GM23338 (cell line): Measurements from ENCODE around the gene PTTG1IP.

Experiments used
- CREB1 ChIP-seq: fragments of 250-450 bp; sonication (Bioruptor Pico); IDR thresholded peaks from 2 replicates; pipeline ENCODE4 v1.5.0; 2020; ENCODE audit warnings: low read depth, mild to moderate bottlenecking, moderate library complexity
- CTCF ChIP-seq, 2 experiments: fragments of 200-600 bp in 1 of 2; sonication (generic) in 1 of 2; conservative IDR thresholded peaks; 2 replicates each; pipeline versions ENCODE4 v1.5.1 to v1.6.1; 2016 to 2017; ENCODE audit warnings: antibody characterized with exemption in 2 of 2, low read depth in 2 of 2, mild to moderate bottlenecking in 2 of 2, moderate library complexity in 1 of 2
- EZH2 ChIP-seq: fragments of 200-600 bp; sonication (generic); IDR thresholded peaks from one replicate; pipeline ENCODE4 v1.8.0; 2017; ENCODE audit warnings: antibody characterized with exemption, mild to moderate bottlenecking, low read depth; ENCODE audit not compliant: unreplicated experiment
- EZH2phosphoT487 ChIP-seq: fragments of 200-600 bp; sonication (generic); IDR thresholded peaks from one replicate; pipeline ENCODE4 v1.8.1; 2018; ENCODE audit warnings: antibody characterized with exemption; ENCODE audit not compliant: unreplicated experiment
- JUNB ChIP-seq: IDR thresholded peaks from one replicate; pipeline ENCODE4 v1.6.1; 2016; ENCODE audit warnings: antibody characterized with exemption; ENCODE audit not compliant: unreplicated experiment
- POLR2AphosphoS5 ChIP-seq: IDR thresholded peaks from 2 replicates; pipeline ENCODE4 v1.6.1; 2016; ENCODE audit warnings: antibody characterized with exemption, low read depth
- REST ChIP-seq: IDR thresholded peaks from one replicate; pipeline ENCODE4 v1.6.1; 2018; ENCODE audit warnings: antibody characterized with exemption; ENCODE audit not compliant: unreplicated experiment
- ZNF114 ChIP-seq: fragments of 250-450 bp; sonication (Bioruptor Pico); IDR thresholded peaks from 2 replicates; pipeline ENCODE4 v1.5.0; 2020; ENCODE audit warnings: mild to moderate bottlenecking, moderate library complexity

- peak; percentile 39 to 55 for TF ChIP-seq CTCF (conservative IDR thresholded peaks at IDR 0.05; ENCODE audit: low read depth in 2 of 2)
- TF ChIP-seq JUNB: no peak
- no peak for TF ChIP-seq EZH2phosphoT487
- TF ChIP-seq REST: no peak
- TF ChIP-seq CREB1 (CRISPR knock-in tag): no peak
- no peak for TF ChIP-seq ZNF114 (CRISPR knock-in tag)
- peak; percentile 36 for TF ChIP-seq POLR2AphosphoS5
- TF ChIP-seq EZH2: no peak
Observed at GRCh38 chr21:44845418-44846223, 27.9 kb downstream of the PTTG1IP start.
